ENCODE results near the gene PRDX2. TPM values are rescaled to one million over a fixed set of nuclear protein-coding genes. Genes with fewer than 3 reads are reported as not detected.

PRDX2 gene
- total and polyA plus RNA-seq, 10 of the 15 experiments (the other 5 are each of a cell fraction or from before 2014, with no cell fraction given) = 93.0 to 812 (median 344) TPM

DNA sequence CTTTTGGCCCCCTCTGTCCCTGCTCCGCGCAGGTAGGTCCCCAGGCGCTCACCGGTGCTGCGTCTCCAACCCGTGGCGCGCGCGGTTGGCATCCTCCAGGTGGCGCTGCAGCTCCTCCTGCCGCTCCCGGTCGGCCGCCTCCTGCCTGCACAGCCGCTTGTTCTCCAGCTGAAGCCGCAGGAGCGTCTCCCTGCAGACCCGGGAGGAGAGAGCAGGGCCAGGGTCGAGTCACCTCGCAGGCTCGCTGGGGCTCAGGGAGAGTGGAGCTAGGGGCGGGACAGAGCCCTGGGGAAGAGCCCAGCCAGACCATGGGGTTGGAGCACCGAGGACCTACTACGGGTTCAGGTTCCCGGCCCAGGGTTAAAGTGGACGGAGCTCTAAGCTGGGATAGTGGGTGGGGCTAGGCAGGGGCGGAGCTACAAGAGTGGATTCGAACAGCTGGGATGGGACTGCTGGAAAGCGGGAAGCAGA is 35.5 kb downstream of the PRDX2 start (continued):
- TF ChIP-seq YY1 (IDR thresholded peaks at IDR 0.05; ENCODE audit: low read depth, low read length) = peak; percentile 72
- TF ChIP-seq BHLHE40 (IDR thresholded peaks at IDR 0.05; ENCODE audit: borderline replicate concordance in 1 of 2, low read depth in 2 of 2, low read length in 1 of 2) = peak; percentile 28 to 47; a peak in 2 of 4 replicates
- peak in 1 of 2 experiments; percentile 38; a peak in 1 of 4 replicates for TF ChIP-seq IKZF2 (IDR thresholded peaks at IDR 0.05)
- no peak for TF ChIP-seq NR2C2 (IDR thresholded peaks at IDR 0.05; ENCODE audit: borderline replicate concordance, control insufficient read depth, insufficient read length, low read depth)
- peak; percentile 39; the same call in 1 of the 2 replicates for TF ChIP-seq SMARCA5 (IDR thresholded peaks at IDR 0.05)

GRCh38 chr19:12764698-12765097 is 36.9 kb downstream of the PRDX2 start:
- ATAC-seq = no peak
- no peaks in the 10 kb centered on the region for H3K9me3 ChIP-seq (replicated peaks; ENCODE audit: control insufficient read depth, insufficient read depth, low read length)
- no peaks in the 10 kb centered on the region for H4K20me1 ChIP-seq (ENCODE audit: control insufficient read depth, insufficient read depth)
- no peaks in the 10 kb centered on the region; the same call in 1 of the 2 replicates for H3K4me1 ChIP-seq (ENCODE audit: control insufficient read depth, insufficient read depth, low read length)
- in situ Hi-C loops (cut with MboI) = loop anchor here (5.0 kb wide), 2 partner anchors 33 to 83 kb away; no protein-coding TSS in a partner anchor
- no peak for TF ChIP-seq NBN (IDR thresholded peaks at IDR 0.05)
- TF ChIP-seq SPI1 (IDR thresholded peaks at IDR 0.05; ENCODE audit: borderline replicate concordance, insufficient read depth, low read depth, low read length) = no peak
- no peak for TF ChIP-seq POLR2AphosphoS5 (IDR thresholded peaks at IDR 0.05; ENCODE audit: low read length)
- TF ChIP-seq CBFB (IDR thresholded peaks at IDR 0.05; ENCODE audit: low read depth) = no peak
- no peak for TF ChIP-seq MLLT1 (IDR thresholded peaks at IDR 0.05)
- H3K36me3 ChIP-seq (ENCODE audit: control insufficient read depth in 2 of 2, insufficient read depth in 2 of 2, low read length in 1 of 2) = no peaks in the 10 kb centered on the region
- ChIA-PET SMC1A (ENCODE audit: uncharacterized antibody, unreplicated experiment) (interaction anchor here (0.7 to 4.6 kb wide), 5 partner anchors 13 to 795 kb away, joined by 3 to 61 read pairs (median 12); partner anchors contain the start of gene THSD8), RAD21 (ENCODE audit: unreplicated experiment) (interaction anchor here (0.7 to 9.0 kb wide), 9 partner anchors 8 to 124 kb away, joined by 3 to 76 read pairs (median 5); partner anchors contain the start of gene RNASEH2A), CTCF (interaction anchor here (0.7 to 17.0 kb wide), 12 partner anchors 9 to 236 kb away, joined by 3 to 426 read pairs (median 8); partner anchors contain the start of genes JUNB, PRDX2, RNASEH2A and THSD8), POLR2A (interaction anchor here (0.7 to 1.9 kb wide), 3 partner anchors 31 to 205 kb away, joined by 4 to 7 read pairs (median 4); no protein-coding TSS in a partner anchor)
- FAIRE-seq = no peak
- no TSS peak for BruUV-seq (replicated peaks)
- no peak overlapping the region for H3K4me2 ChIP-seq (ENCODE audit: control insufficient read depth, insufficient read depth)
- intact Hi-C loops (cut with micrococcal nuclease; ENCODE audit: unreplicated experiment) = no loop called here
- H3K27ac ChIP-seq (ENCODE audit: control insufficient read depth, insufficient read depth) = no peak overlapping the region
- 89% methylated on average over 16 of the region's 16 CpGs for WGBS (ENCODE audit: insufficient coverage, insufficient replicate concordance, low lambda C conversion rate, missing lambda C conversion rate)
- H3K9ac ChIP-seq (ENCODE audit: control insufficient read depth, insufficient read depth, low read length) = no peak overlapping the region
- H3K79me2 ChIP-seq (ENCODE audit: control insufficient read depth, insufficient read depth, low read length) = no peaks in the 10 kb centered on the region
- no peak overlapping the region for H3K4me3 ChIP-seq
- H2AFZ ChIP-seq (ENCODE audit: control insufficient read depth, low read depth, low read length) = no peak overlapping the region
- no peaks in the 10 kb centered on the region; a peak in 1 of 4 replicates for H3K27me3 ChIP-seq (replicated peaks in 1 of 2; ENCODE audit: control insufficient read depth in 2 of 2, insufficient read depth in 2 of 2, low read length in 1 of 2)
- no peak for DNase-seq (ENCODE audit: low read depth, low spot score)

All from GM12878 (cell line).